Posterior vena cava (tissue), 2 donors: Measurements from ENCODE around the gene WLS. TPM values are rescaled to one million over a fixed set of nuclear protein-coding genes. Genes with fewer than 3 reads are reported as not detected.

Experiments used
- DNase-seq: peaks from one replicate; pipeline ENCODE4 v3.0.0-alpha.2; 2020; ENCODE audit warnings: low spot score
- intact Hi-C, 2 donors: fragments of 100-400 bp; cut with DNase I; formaldehyde crosslinking; loops; one replicate each; pipeline versions ENCODE4 v1.14.1 to v1.14.2; 2022 to 2023
- total RNA-seq, 2 donors: library from RNA; stranded (reverse); fragmentation: NEBNext Ultra II Directional; extraction: Animal tissue kit (Norgen Biotek cat#: 25700); gene quantifications; one replicate each; pipeline ENCODE4 v1.2.1, GENCODE V29; 2021
- donor health status: DM: yes; HTN: yes; CAD: no.
- donor health status: DM: yes; HTN: yes; CAD: no.

Gene WLS
- total RNA-seq, 2 donors from 2014 or later: 53.3 to 83.6 TPM

DNA sequence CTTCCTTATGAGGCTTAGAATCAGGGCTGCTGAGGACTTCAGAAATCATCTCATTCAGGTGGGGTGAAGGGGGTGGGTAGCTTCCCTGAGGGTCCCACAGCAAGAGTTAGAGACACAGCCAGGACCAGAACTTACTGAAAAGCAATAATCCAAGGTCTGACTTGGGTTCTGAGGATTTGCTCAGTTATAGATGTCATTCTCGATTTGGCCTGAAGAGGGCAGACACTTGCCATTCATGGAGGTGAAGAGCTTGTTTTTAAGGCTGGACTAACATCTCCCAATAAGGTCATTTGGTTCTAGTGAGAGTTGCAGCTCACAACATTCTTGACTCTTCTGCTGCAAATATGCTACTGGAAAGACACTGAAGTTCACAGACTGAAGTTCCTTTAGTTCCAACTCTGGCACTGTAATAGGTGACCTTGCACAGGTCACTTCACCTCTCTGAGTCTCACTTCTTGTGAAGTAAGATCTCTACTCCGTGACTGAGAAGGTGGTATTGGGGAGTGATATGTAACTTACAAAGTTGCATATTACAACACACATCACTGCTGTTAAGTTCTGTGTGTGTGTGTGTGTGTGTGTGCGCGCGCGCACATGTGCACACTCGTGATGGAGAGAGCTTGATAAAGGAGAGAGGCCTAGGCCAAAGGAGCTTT is 112.1 kb downstream of the WLS start:
- intact Hi-C loops: loop anchor here (5.0 to 10.0 kb wide), 3 partner anchors 105 to 222 kb away; no protein-coding TSS in a partner anchor
- DNase-seq: no peak

DNA sequence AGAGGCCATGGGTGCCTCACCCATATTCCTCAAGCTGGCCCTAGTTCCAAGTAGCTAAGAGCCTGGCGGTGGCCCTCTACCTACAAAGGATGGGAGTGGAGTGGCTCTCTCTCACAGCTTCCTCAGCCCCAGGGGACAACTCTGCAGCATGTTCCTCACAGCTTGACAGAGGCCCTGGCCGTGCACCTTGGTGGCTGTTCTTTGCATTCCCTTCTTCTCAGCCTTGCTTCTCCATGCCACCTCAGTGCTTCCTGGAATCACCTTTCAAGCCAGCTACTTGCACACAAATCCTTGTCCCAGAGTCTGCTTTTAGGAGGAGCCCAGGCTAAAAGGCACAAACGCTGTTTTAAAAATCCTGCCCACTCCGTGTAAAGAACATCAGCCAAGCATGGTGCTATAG is 112.9 kb downstream of the WLS start:
- intact Hi-C loops: loop anchor here (1.0 to 10.0 kb wide), 3 partner anchors 30 to 355 kb away; no protein-coding TSS in a partner anchor
- DNase-seq: no peak

DNA sequence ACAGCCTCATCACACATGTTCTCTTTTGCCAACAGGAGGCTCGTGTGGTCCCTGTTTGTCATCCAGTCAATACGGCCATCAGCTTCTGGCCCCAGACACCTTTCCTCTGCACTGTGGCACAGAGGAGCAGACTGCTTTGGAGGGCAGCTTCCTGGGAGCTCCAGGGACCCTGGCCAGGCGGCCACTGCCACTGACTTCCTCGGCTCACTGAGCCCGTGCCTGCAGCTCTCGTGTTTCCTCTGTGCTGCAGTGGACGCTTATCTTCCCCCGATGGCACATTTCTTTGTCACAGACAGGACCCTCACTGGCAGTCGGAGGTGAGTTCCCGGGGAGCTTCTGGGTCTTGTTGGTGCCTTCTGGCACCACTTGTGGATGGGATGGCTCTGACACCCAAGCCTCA is 114.9 kb downstream of the WLS start:
- intact Hi-C loops: loop anchor here in 1 of 2 donors (5.0 to 10.0 kb wide), 2 partner anchors 225 to 353 kb away; no protein-coding TSS in a partner anchor
- DNase-seq: no peak

DNA sequence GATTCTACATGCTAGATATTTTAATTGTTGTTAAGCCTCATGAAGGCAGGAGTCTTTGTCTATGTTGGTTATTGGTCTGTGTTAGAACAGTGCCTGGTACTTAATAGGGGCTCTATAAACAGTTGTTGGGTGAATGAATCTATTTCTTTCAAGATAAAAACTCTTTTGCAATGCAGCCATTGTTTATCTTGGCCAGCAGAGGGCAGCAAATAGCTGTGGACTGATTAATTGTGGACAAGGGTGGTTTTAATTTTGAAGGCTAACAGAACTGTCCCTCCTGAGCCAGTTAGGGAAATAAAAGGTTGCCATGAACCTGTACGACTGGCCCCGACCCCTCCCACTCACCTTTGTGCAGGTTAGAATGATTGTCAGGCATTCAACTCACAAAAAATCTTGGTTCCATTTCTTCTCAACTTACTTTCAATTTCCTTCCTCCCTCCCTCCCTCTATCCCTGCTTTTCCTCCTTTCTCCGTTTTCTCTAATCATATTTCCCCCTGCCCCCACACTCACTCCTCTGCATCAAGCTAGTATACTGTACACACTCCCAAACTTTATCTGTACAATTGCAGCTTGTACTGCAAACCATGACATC is 115.6 kb downstream of the WLS start:
- no peak for DNase-seq
- intact Hi-C loops: loop anchor here in 1 of 2 donors (5.0 to 10.0 kb wide), 2 partner anchors 226 to 352 kb away; no protein-coding TSS in a partner anchor

DNA sequence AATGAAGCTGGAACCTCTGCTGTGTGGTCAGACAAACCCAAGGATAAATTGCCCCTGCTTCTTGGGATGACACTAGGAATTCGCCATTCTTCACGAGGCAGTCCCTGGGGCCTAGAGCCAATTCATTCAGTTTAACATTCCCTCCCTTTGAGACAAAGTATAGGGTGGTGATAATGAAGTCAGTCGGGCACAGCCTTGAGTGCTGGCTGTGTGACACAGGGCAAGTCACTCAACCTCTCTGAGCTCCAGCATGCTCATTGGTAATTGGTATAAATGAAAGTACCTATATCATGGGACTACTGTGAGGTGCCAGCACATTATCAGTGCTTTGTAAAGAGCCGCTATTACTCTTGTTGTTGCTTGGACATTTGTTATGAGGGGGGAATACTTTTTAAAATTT is 117.0 kb downstream of the WLS start:
- intact Hi-C loops: loop anchor here in 1 of 2 donors (5.0 to 10.0 kb wide), 2 partner anchors 227 to 351 kb away; no protein-coding TSS in a partner anchor
- no peak for DNase-seq

DNA sequence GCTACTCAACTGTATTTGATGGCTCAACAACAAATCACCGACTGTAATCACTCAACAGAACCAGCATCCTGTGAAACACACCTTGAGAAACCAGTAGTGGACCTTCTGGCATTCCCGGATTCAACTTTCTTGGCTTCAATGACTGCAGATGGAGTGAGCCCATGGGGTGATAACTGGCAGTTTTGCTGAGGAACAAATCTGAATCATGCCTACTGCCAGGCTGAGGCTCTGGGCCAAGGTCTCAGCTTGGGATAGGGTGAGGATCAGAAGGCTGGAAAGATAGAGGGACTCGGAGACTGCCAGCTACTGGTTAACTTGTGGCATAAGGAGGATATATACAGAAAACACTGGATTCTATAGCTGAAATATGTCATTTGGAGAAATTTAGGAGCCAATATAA is 118.4 kb downstream of the WLS start:
- intact Hi-C loops: loop anchor here in 1 of 2 donors (5.0 to 10.0 kb wide), 3 partner anchors 262 to 582 kb away; no protein-coding TSS in a partner anchor
- DNase-seq: no peak

DNA sequence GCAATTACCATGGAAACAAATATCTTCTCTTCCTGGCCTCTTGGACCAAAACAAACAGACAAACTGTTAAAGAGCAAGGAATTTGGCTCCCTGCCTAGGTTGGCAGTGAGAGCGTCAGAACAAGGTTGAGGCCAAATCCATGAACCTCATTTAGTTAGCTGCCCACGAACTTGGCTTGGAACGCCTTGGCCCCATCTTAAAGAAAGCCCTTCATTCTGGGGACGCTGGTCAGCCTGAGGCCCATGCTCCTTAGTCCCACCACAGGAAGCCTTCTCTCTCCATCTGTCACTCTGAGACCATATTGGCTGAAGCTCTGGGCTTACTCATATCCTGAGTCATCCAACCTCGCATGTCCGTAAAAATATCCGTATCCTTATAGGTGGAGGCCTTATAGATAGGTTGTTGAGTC is 119.5 kb downstream of the WLS start:
- DNase-seq: no peak
- intact Hi-C loops: loop anchor here in 1 of 2 donors (5.0 to 10.0 kb wide), 3 partner anchors 261 to 581 kb away; no protein-coding TSS in a partner anchor

DNA sequence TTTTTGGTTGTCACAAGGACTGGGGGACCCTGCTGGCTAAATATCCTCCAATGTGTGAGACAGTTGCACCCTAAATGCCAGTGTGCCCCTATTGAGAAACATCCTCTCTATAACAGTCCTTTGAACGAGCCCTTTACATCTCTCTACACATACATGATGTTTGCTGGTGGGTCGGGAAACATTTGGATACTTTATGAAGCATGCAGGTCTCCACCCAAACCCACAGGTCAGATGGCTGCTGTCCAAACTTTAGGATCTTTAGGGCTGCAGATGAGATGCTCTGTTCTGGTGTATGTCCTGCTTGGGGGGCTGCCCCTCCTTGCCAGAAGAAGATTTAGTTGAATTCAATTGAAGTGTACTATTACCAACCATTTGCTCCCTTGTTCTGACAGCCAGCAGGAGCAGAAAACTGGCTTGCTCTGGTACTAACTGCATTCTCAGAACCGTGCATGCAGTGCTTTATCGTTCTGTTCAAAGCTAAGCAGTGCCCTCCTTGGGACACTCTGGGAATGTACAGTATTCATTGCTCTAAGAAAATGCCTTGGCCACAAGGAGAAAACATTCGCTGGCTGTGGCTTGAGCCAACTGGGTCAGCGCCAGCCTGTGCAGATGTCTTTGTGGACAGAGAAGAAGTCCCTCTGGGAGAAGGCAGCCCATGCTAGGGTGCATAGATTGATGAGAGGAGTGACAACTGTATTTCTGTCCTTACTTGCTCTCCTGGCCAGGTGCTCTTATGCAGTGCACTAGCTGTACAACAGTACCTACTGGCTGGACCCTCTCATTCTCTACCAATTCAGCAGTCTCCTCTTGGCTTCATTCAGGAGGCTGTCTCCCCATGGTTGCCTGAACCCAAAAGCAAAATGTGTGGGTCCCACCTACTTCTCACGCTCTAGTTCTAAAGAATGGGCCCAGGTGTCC is 120.5 kb downstream of the WLS start:
- peak; percentile 91 for DNase-seq
- intact Hi-C loops: loop anchor here in 1 of 2 donors (5.0 to 10.0 kb wide), 3 partner anchors 259 to 579 kb away; no protein-coding TSS in a partner anchor

DNA sequence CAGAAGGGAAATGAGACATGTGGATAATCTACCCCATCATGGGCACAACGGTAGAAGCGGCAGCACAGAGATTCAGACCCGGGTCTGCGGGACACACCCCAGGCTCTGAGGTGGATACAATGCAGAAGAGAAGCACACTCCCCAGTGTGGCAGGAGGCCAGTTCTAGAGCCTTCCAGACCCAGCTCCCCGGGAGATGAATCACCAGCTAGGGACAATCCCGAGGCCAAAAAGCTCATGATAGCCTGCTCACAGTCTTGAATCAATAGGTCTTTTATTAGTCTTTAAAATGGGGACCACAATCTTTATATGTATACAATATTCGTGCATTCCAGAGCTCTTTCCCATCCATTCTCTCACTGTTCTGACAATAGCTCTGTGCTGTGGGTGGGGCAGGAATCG is 124.6 kb downstream of the WLS start:
- intact Hi-C loops: loop anchor here in 1 of 2 donors (10.0 kb wide), 1 partner anchor 253 kb away; no protein-coding TSS in a partner anchor

DNA sequence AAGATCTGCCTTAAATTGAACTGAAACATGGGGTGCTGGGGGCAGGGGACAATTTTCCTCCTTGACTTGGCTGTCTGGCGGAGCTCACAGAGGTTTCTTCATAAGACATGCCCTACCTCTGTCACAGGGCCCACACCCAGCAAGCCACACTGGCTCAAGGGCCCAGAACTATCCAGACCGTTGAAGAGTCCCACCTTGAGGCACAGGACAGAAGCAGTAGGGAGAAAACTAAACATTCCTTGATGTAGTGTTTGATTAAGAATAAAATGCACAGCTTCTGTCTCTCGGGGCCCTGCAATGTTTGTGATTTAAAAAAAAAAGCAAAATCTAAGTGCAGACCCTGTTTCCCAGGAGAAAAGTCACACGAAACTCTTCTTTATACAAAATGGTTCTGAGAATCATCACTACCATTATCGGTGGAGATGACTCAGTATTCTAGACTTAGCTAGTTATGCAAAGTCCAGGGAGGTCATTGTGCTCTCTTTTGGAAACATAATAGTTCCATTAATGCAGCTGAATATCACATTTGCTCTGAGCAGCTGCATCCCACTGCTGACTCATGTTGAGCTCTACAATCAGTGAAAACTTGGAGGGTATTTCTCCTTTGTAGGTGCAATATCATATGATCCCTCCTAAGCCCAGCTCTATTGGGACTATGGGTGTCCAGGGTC is 128.3 kb downstream of the WLS start:
- intact Hi-C loops: loop anchor here in 1 of 2 donors (10.0 kb wide), 1 partner anchor 249 kb away; no protein-coding TSS in a partner anchor
- DNase-seq: no peak

More for the DNA sequence above, 124.6 kb downstream of the WLS start:
- DNase-seq: no peak

DNA sequence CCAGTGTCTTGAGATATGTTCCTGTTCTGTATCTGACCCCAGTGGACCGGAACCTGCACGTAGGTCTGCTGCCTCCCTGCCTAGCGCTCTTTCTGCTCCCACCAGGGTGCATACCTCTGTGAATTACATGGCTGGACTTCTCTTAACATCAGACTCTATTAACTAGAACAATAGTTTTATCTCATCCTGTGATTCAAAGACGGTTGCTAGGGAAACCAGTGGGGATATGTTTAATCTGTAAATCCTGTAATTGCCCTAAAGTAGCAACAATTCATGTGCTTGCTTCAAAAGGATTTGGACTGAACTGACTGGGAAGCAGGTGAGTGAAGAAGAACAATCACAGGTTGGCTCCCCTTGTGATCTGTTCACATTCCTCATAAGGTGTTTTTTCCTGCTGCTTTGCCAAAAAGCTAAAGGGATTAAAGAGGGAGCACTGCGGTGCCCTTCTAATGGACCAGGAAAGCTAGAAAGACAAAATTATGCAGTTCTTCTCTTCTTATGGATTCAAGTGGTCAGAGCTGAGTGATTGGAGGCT is 129.2 kb downstream of the WLS start:
- no peak for DNase-seq
- intact Hi-C loops: loop anchor here in 1 of 2 donors (10.0 kb wide), 1 partner anchor 248 kb away; no protein-coding TSS in a partner anchor

DNA sequence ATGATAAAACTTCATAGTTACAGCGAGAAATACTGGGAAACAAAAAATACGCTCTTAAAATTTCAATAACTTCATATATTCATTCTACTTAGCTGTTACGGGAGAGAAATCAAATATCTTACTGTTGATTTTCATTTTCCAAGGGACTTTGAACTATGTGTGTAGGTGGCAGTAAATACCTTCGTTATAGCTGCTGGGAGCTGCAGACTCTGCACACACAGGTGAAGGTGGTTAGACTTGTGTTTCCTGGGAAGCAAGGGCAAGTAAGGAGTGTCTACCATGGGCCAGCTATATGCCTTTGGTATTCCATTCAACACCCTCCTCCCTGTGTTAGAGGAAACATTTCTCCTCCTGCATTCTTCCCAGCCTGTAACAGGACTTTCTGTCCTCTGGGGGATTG is 130.5 kb downstream of the WLS start:
- DNase-seq: no peak
- intact Hi-C loops: loop anchor here in 1 of 2 donors (10.0 kb wide), 1 partner anchor 247 kb away; no protein-coding TSS in a partner anchor

DNA sequence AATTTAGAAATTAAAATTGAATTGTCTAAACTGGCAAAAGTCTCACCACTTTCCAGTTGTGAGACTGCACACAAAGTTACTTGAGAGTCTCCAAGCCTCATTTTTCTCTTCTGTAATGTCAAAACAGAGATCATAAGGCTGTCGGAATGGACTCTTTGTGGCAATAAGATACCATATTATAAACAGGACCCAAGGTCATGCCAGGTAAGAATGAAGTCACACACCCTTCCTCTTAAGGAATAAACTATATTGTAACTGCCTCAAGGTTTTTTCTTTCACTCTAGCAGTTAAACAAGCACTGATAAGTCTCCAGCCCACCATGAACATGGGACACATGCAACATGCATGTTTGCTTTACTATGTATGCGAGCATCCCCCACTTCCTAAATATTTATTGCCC is 131.8 kb downstream of the WLS start:
- intact Hi-C loops: loop anchor here in 1 of 2 donors (10.0 kb wide), 1 partner anchor 246 kb away; no protein-coding TSS in a partner anchor

DNA sequence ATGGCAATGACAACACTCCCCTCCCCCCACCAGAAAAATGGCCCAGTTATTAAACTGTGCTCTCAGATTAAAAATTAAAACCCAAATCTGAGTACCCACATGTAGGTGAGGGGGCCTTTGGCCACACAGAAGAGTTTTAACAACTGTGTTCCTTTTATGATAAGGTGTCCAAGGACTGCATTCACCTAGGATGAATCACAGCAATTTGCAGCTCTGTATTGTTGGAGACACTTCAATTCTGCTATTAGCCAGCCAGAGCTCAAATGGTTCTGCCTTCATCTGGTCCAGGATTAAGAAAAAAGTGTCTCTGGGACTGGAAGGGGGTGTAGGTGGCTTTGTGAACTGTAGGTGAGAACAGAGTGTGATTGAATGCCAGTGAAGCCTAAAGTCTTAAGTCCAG is 138.6 kb downstream of the WLS start:
- no peak for DNase-seq
- intact Hi-C loops: no loop called here

More for the DNA sequence above, 131.8 kb downstream of the WLS start:
- no peak for DNase-seq

DNA sequence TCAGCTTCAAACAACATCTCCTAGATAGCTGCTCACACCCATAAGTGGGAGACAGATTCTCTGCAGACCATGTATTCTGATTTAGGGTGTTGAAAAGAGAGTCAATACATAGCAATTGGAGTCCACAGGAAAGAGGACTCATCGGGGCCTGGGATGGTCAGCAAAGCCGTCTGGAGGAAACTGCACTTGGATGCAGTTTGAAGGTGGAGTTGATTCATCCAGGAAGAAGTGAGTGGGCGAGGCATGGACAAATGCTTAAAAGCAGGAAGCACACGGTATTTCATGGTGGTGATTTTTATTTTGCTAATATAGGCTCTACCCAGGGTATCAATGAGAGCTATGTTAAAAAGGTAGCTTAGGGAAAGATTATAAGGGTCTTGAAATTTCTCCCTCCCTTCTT is 145.1 kb downstream of the WLS start:
- intact Hi-C loops: loop anchor here in 1 of 2 donors (5.0 kb wide), 1 partner anchor 580 kb away; no protein-coding TSS in a partner anchor
- no peak for DNase-seq

DNA sequence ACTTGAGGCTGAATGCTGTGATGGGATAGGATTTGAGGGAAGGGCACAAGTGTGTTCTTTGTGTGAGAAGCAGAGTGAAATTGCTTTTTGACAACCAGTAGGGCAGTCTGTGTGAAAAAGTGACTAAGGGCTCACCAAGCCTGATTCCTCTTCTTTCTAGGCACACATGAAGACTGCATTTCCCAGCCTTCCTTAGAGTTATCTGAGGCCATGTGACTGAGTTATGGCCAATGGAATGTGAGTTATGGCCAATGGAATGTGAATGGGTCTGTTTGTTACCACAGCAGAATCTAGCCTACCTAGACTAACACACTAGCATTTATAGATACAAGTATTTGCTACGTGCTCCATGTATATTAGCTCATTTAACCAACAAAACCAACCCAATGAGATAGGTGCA is 146.6 kb downstream of the WLS start:
- no peak for DNase-seq
- intact Hi-C loops: loop anchor here in 1 of 2 donors (5.0 kb wide), 1 partner anchor 582 kb away; no protein-coding TSS in a partner anchor

DNA sequence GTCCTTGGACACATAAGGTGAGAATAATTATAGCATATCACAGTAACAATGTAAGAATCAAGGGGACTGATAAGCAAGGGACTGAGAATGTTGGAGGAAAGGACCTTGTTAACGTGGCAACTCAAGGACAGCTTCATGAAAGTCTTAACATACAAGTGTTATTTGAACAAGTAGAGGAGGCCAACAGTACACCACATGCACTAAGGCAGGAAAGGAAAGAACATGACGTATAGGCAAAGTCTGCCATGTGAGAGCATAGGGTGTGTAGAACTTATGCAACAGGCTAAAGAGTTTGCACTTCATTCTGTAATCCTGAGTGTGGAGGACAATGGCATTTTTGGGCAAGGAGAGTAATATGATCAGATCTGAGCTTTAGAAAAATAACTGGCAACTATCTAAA is 148.6 kb downstream of the WLS start:
- DNase-seq: no peak
- intact Hi-C loops: no loop called here

DNA sequence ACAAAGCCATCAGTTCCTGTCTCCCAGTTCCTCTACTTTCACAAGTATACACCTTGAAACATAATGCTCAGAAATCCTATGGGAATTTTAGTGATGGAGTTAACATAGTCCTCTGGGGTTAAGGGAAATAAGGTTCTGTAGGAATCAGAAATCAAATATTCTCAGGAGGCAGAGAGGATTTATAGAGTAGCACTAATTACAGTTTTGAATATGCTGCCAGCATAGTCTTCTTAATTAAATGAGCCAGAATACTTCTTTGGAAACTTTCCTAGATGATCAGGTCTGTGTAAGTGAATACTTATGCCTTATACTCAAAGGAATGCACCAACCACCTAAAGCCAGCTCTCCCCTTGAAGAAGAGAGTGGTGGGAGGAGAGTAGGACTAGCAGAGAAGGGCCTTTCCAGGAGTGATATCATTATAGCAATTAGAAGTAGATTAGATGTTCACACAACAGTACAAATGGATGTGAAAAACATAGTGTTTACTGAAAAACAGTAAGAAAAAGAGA is 150.5 kb downstream of the WLS start:
- intact Hi-C loops: no loop called here

More for the DNA sequence above, 150.5 kb downstream of the WLS start:
- DNase-seq: no peak
